GM21526 (cell line): Measurements from ENCODE around the gene RTL10.

ENCODE experiments used
- ATAC-seq: cut with Tn5 transposase; IDR thresholded peaks from one replicate; pipeline ENCODE4 v1.9.1; 2021; ENCODE audit warnings: moderate library complexity; ENCODE audit not compliant: unreplicated experiment, low FRiP score

Gene RTL10

GRCh38 chr22:19826619-19826950, 28.1 kb downstream of the RTL10 start:
- no peak for ATAC-seq

GRCh38 chr22:19825904-19826618, 28.6 kb downstream of the RTL10 start:
- ATAC-seq: no peak

- no peak for ATAC-seq
These were observed 29.7 kb downstream of the RTL10 start for GRCh38 chr22:19824926-19825339.

- no peak for ATAC-seq
These were observed 30.3 kb downstream of the RTL10 start for GRCh38 chr22:19824212-19824925.

- no peak for ATAC-seq
These were observed 30.8 kb downstream of the RTL10 start for GRCh38 chr22:19823902-19824211.

- no peak for ATAC-seq
These were observed 31.3 kb downstream of the RTL10 start for GRCh38 chr22:19823191-19823901.

GRCh38 chr22:19822301-19823117, 32.2 kb downstream of the RTL10 start:
- ATAC-seq: no peak

GRCh38 chr22:19821523-19822300, 33.0 kb downstream of the RTL10 start:
- ATAC-seq: no peak

- ATAC-seq: no peak
These were observed 33.7 kb downstream of the RTL10 start for GRCh38 chr22:19820880-19821522.

- ATAC-seq: no peak
These were observed 34.5 kb downstream of the RTL10 start for GRCh38 chr22:19819911-19820879.

GRCh38 chr22:19819208-19819910, 35.3 kb downstream of the RTL10 start:
- no peak for ATAC-seq

GRCh38 chr22:19818324-19819207, 36.1 kb downstream of the RTL10 start:
- ATAC-seq: no peak

GRCh38 chr22:19816372-19817119, 38.1 kb downstream of the RTL10 start:
- ATAC-seq: no peak

GRCh38 chr22:19815823-19816290, 38.8 kb downstream of the RTL10 start:
- ATAC-seq: no peak

GRCh38 chr22:19815093-19815822, 39.4 kb downstream of the RTL10 start:
- no peak for ATAC-seq

- ATAC-seq: no peak
These were observed 40.2 kb downstream of the RTL10 start for GRCh38 chr22:19814428-19814827.
